WTC11 (cell line): ENCODE measurements around the gene FANK1. TPM values are rescaled to one million over a fixed set of nuclear protein-coding genes. Genes with fewer than 3 reads are reported as not detected.

Experiments used
- ATAC-seq: fragments of 200-7000 bp; cut with Tn5 transposase; 2 replicates; pipeline ENCODE4 v1.10.0; 2021; ENCODE audit warnings: mild to moderate bottlenecking, moderate library complexity
- CTCF ChIA-PET: fragments of 300-600 bp; sonication (Branson Sonifier 250); formaldehyde crosslinking; loops from one replicate; lab custom pipeline; 2021; ENCODE audit warnings: antibody characterized with exemption; lab: Charles Lee
- POLR2A ChIA-PET: fragments of 350-600 bp; sonication (Branson Sonifier 250); formaldehyde crosslinking; loops from one replicate; lab custom pipeline; 2021; ENCODE audit warnings: antibody characterized with exemption; lab: Charles Lee
- DNase-seq: peaks from one replicate; pipeline ENCODE4 v3.0.0; 2021; ENCODE audit warnings: low spot score
- H3K27ac Mint-ChIP-seq: 2 replicates; pipeline ENCODE4 v1.8.0; 2021; ENCODE audit warnings: mixed read lengths
- H3K27me3 Mint-ChIP-seq: 2 replicates; pipeline ENCODE4 v1.8.0; 2021; ENCODE audit warnings: low read depth, mild to moderate bottlenecking, moderate library complexity, mixed read lengths
- H3K36me3 Mint-ChIP-seq: 2 replicates; pipeline ENCODE4 v1.8.0; 2021; ENCODE audit warnings: mixed read lengths
- H3K4me1 Mint-ChIP-seq: 2 replicates; pipeline ENCODE4 v1.8.0; 2022; ENCODE audit warnings: mixed read lengths
- H3K4me3 Mint-ChIP-seq: 2 replicates; pipeline ENCODE4 v1.8.0; 2021; ENCODE audit warnings: mild to moderate bottlenecking, moderate library complexity, mixed read lengths
- H3K9me3 Mint-ChIP-seq: 2 replicates; pipeline ENCODE4 v1.8.0; 2021; ENCODE audit warnings: mixed read lengths
- ATF3 ChIP-seq: sonication (generic); formaldehyde crosslinking; conservative IDR thresholded peaks from 2 replicates; pipeline ENCODE4 v1.8.1; 2022; ENCODE audit warnings: mild to moderate bottlenecking, missing genetic modification reagents
- ATF6 ChIP-seq: sonication (generic); formaldehyde crosslinking; IDR thresholded peaks from 2 replicates; pipeline ENCODE4 v1.8.1; 2023; ENCODE audit warnings: mild to moderate bottlenecking, missing genetic modification reagents
- CBFB ChIP-seq: sonication (generic); formaldehyde crosslinking; IDR thresholded peaks from 2 replicates; pipeline ENCODE4 v1.8.1; 2022; ENCODE audit warnings: mild to moderate bottlenecking, low read depth, missing genetic modification reagents
- EMX1 ChIP-seq: fragments of 250-450 bp; sonication (Bioruptor Pico); IDR thresholded peaks from 2 replicates; pipeline ENCODE4 v1.8.0; 2021; ENCODE audit warnings: mild to moderate bottlenecking
- FOXK1 ChIP-seq: sonication (generic); formaldehyde crosslinking; IDR thresholded peaks from 2 replicates; pipeline ENCODE4 v1.8.0; 2022; ENCODE audit warnings: mild to moderate bottlenecking, moderate library complexity, missing genetic modification reagents
- FOXP1 ChIP-seq: sonication (generic); formaldehyde crosslinking; IDR thresholded peaks from 2 replicates; pipeline ENCODE4 v1.8.0; 2022; ENCODE audit warnings: missing genetic modification reagents, mild to moderate bottlenecking, moderate library complexity, borderline replicate concordance
- GRHL2 ChIP-seq: fragments of 250-450 bp; sonication (Bioruptor Pico); IDR thresholded peaks from 2 replicates; pipeline ENCODE4 v1.8.0; 2022; ENCODE audit warnings: mild to moderate bottlenecking, moderate library complexity; ENCODE audit not compliant: insufficient replicate concordance, severe bottlenecking
- GTF2I ChIP-seq: fragments of 250-450 bp; sonication (Bioruptor Pico); conservative IDR thresholded peaks from 2 replicates; pipeline ENCODE4 v1.4.0; 2021; ENCODE audit warnings: mild to moderate bottlenecking
- JUN ChIP-seq: sonication (generic); formaldehyde crosslinking; IDR thresholded peaks from 2 replicates; pipeline ENCODE4 v1.8.0; 2023; ENCODE audit warnings: mild to moderate bottlenecking, missing genetic modification reagents
- KAT7 ChIP-seq: sonication (generic); formaldehyde crosslinking; IDR thresholded peaks from 2 replicates; pipeline ENCODE4 v1.8.1; 2023; ENCODE audit warnings: missing genetic modification reagents, mild to moderate bottlenecking, borderline replicate concordance
- MAX ChIP-seq: sonication (generic); formaldehyde crosslinking; IDR thresholded peaks from 2 replicates; pipeline ENCODE4 v1.8.0; 2022; ENCODE audit warnings: mild to moderate bottlenecking, missing genetic modification reagents
- NFYB ChIP-seq: sonication (generic); formaldehyde crosslinking; conservative IDR thresholded peaks from 2 replicates; pipeline ENCODE4 v1.8.0; 2022; ENCODE audit warnings: low read depth, missing genetic modification reagents
- OVOL2 ChIP-seq: fragments of 250-450 bp; sonication (Bioruptor Pico); IDR thresholded peaks from 2 replicates; pipeline ENCODE4 v1.9.0; 2021; ENCODE audit warnings: mild to moderate bottlenecking, borderline replicate concordance
- TCF7 ChIP-seq: sonication (generic); formaldehyde crosslinking; IDR thresholded peaks from 2 replicates; pipeline ENCODE4 v1.8.0; 2022; ENCODE audit warnings: mild to moderate bottlenecking, low read depth, missing genetic modification reagents, moderate library complexity
- TP53 ChIP-seq: sonication (generic); formaldehyde crosslinking; IDR thresholded peaks from 2 replicates; pipeline ENCODE4 v1.8.1; 2023; ENCODE audit warnings: mild to moderate bottlenecking, missing genetic modification reagents
- ZBTB21 ChIP-seq: sonication (generic); formaldehyde crosslinking; IDR thresholded peaks from 2 replicates; pipeline ENCODE4 v1.8.1; 2023; ENCODE audit warnings: mild to moderate bottlenecking, missing genetic modification reagents, borderline replicate concordance
- ZNF219 ChIP-seq: sonication (generic); formaldehyde crosslinking; IDR thresholded peaks from 2 replicates; pipeline ENCODE4 v1.8.0; 2023; ENCODE audit warnings: missing genetic modification reagents, mild to moderate bottlenecking, borderline replicate concordance
- ZNF396 ChIP-seq: fragments of 250-450 bp; sonication (Bioruptor Pico); IDR thresholded peaks from 2 replicates; pipeline ENCODE4 v1.8.0; 2021; ENCODE audit warnings: mild to moderate bottlenecking, moderate library complexity, borderline replicate concordance
- ZNF416 ChIP-seq: fragments of 250-450 bp; sonication (Bioruptor Pico); IDR thresholded peaks from 2 replicates; pipeline ENCODE4 v1.9.0; 2021; ENCODE audit warnings: mild to moderate bottlenecking, inconsistent platforms
- ZNF512 ChIP-seq: sonication (generic); formaldehyde crosslinking; IDR thresholded peaks from 2 replicates; pipeline ENCODE4 v1.8.1; 2022; ENCODE audit warnings: missing genetic modification reagents, borderline replicate concordance
- total RNA-seq: library from RNA; stranded (reverse); gene quantifications from 3 replicates; pipeline ENCODE4 v1.2.3, GENCODE V29; 2021
- TF ChIP-seq, protein P1 (sequence below): sonication (generic); formaldehyde crosslinking; IDR thresholded peaks from 2 replicates; pipeline ENCODE4 v1.8.0; 2023; ENCODE audit warnings: missing genetic modification reagents, mild to moderate bottlenecking, borderline replicate concordance
- TF ChIP-seq, protein P2 (sequence below): fragments of 250-450 bp; sonication (Bioruptor Pico); IDR thresholded peaks from 2 replicates; pipeline ENCODE4 v1.9.0; 2021; ENCODE audit warnings: mild to moderate bottlenecking
- TF ChIP-seq, protein P3 (sequence below): fragments of 250-450 bp; sonication (Bioruptor Pico); IDR thresholded peaks from 2 replicates; pipeline ENCODE4 v1.8.0; 2021; ENCODE audit warnings: mild to moderate bottlenecking

The FANK1 gene
- total RNA-seq, 1 experiment from 2014 or later, result 3.4 TPM

DNA sequence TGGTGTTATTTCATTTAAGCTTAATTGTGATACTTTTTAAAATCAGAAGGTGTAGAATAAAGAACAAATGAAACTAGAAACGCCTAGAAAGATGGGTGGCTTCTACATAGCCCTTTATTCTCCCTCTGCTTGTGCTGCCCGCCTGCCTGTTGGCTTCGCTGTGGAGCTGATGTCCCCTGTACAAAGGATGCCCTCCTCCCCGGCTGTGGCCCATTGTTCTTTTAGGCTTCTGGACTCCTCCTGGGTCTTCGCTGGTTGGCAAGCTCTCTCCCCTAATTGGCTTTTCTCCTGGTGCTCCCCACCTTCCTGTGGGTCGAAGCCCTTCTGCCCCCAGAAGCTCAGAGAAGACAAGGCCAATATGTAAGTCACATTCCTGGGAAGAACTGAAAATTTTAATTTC lies 98.2 kb downstream of the FANK1 start (continued):
- TF ChIP-seq, protein P1, sequence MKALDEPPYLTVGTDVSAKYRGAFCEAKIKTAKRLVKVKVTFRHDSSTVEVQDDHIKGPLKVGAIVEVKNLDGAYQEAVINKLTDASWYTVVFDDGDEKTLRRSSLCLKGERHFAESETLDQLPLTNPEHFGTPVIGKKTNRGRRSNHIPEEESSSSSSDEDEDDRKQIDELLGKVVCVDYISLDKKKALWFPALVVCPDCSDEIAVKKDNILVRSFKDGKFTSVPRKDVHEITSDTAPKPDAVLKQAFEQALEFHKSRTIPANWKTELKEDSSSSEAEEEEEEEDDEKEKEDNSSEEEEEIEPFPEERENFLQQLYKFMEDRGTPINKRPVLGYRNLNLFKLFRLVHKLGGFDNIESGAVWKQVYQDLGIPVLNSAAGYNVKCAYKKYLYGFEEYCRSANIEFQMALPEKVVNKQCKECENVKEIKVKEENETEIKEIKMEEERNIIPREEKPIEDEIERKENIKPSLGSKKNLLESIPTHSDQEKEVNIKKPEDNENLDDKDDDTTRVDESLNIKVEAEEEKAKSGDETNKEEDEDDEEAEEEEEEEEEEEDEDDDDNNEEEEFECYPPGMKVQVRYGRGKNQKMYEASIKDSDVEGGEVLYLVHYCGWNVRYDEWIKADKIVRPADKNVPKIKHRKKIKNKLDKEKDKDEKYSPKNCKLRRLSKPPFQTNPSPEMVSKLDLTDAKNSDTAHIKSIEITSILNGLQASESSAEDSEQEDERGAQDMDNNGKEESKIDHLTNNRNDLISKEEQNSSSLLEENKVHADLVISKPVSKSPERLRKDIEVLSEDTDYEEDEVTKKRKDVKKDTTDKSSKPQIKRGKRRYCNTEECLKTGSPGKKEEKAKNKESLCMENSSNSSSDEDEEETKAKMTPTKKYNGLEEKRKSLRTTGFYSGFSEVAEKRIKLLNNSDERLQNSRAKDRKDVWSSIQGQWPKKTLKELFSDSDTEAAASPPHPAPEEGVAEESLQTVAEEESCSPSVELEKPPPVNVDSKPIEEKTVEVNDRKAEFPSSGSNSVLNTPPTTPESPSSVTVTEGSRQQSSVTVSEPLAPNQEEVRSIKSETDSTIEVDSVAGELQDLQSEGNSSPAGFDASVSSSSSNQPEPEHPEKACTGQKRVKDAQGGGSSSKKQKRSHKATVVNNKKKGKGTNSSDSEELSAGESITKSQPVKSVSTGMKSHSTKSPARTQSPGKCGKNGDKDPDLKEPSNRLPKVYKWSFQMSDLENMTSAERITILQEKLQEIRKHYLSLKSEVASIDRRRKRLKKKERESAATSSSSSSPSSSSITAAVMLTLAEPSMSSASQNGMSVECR (CRISPR knock-in tag), result no peak
- no peak for TF ChIP-seq ZBTB21 (CRISPR knock-in tag)
- TF ChIP-seq CBFB (CRISPR knock-in tag), result no peak

DNA sequence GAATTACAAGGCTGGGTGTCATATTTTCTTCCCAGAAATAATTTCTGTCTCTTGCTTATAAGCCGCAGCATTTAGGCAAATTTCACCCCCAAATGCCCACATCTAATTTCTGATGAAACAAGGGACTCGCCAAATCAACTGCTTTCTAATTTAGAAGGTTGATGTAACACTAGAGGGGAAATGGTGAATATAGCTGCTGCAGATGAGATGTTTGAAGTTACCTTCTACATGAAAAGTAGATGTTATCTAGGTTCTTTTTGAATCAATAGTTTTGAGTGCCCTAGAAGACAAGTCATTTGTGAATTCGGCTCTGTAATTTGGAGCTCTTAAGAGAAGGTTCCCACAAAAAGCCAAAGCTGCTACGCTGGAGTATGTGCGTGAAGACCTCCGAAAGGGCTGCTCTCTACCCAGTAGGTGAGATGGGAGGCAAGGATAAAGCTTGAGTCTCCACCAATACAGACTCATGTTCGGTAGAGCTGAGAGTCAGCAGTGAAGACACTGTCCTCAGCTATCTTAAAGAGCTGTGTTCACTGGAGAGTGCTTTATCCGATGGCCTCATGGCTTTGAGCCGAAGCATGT lies 99.5 kb downstream of the FANK1 start:
- H3K27me3 Mint-ChIP-seq, result no peaks in the 10 kb centered on the region
- no peak for TF ChIP-seq TP53 (CRISPR knock-in tag)
- no peak for TF ChIP-seq EMX1
- TF ChIP-seq FOXP1, result no peak
- TF ChIP-seq ATF6 (CRISPR knock-in tag), result no peak
- no peak for TF ChIP-seq JUN (CRISPR knock-in tag)
- TF ChIP-seq, protein P2, sequence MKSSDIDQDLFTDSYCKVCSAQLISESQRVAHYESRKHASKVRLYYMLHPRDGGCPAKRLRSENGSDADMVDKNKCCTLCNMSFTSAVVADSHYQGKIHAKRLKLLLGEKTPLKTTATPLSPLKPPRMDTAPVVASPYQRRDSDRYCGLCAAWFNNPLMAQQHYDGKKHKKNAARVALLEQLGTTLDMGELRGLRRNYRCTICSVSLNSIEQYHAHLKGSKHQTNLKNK (CRISPR knock-in tag), result no peak
- TF ChIP-seq, protein P3, sequence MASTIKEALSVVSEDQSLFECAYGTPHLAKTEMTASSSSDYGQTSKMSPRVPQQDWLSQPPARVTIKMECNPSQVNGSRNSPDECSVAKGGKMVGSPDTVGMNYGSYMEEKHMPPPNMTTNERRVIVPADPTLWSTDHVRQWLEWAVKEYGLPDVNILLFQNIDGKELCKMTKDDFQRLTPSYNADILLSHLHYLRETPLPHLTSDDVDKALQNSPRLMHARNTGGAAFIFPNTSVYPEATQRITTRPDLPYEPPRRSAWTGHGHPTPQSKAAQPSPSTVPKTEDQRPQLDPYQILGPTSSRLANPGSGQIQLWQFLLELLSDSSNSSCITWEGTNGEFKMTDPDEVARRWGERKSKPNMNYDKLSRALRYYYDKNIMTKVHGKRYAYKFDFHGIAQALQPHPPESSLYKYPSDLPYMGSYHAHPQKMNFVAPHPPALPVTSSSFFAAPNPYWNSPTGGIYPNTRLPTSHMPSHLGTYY (CRISPR knock-in tag), result no peak
- no peak for TF ChIP-seq TCF7 (CRISPR knock-in tag)
- TF ChIP-seq OVOL2 (CRISPR knock-in tag), result no peak
- no peak for TF ChIP-seq FOXK1 (CRISPR knock-in tag)
- TF ChIP-seq ZNF416 (CRISPR knock-in tag), result no peak
- no peak for ATAC-seq
- H3K9me3 Mint-ChIP-seq, result peaks cover 2% of the 10 kb centered on the region; the same call in 1 of the 2 replicates
- H3K36me3 Mint-ChIP-seq, result no peaks in the 10 kb centered on the region
- no peak for DNase-seq
- H3K27ac Mint-ChIP-seq, result no peak overlapping the region
- peaks cover 8% of the 10 kb centered on the region for H3K4me1 Mint-ChIP-seq
- no peak overlapping the region for H3K4me3 Mint-ChIP-seq
- CTCF ChIA-PET, result interaction anchor here (0.8 to 1.0 kb wide), 2 partner anchors 13 to 17 kb away, joined by 3 read pairs; no protein-coding TSS in a partner anchor
- POLR2A ChIA-PET, result no interaction called here

- ATAC-seq (no peak), DNase-seq (no peak)
- Mint-ChIP-seq H3K36me3 (no peaks in the 10 kb centered on the region), H3K9me3 (no peaks in the 10 kb centered on the region), H3K4me3 (no peak overlapping the region), H3K4me1 (peaks cover 8% of the 10 kb centered on the region), H3K27ac (no peak overlapping the region), H3K27me3 (no peaks in the 10 kb centered on the region)
- ChIA-PET CTCF (no interaction called here), POLR2A (no interaction called here)
- TF ChIP-seq TCF7 (CRISPR knock-in tag) (no peak), MAX (CRISPR knock-in tag) (no peak), GRHL2 (no peak), ZNF512 (CRISPR knock-in tag) (no peak), GTF2I (CRISPR knock-in tag) (no peak), NFYB (CRISPR knock-in tag) (no peak), ATF3 (CRISPR knock-in tag) (no peak), ZNF396 (CRISPR knock-in tag) (no peak), ZNF219 (CRISPR knock-in tag) (no peak), KAT7 (no peak)
Observed at GRCh38 chr10:125997586-125997985, 101.2 kb downstream of the FANK1 start.
